GM19043 (cell line): ENCODE measurements around the gene RNF20.
"Not testable (repeated sequence)": the region's sequence is repeated elsewhere in the genome, so short reads cannot be mapped to it uniquely, and the experiment has no call there.

ENCODE experiments used
- ATAC-seq: cut with Tn5 transposase; IDR thresholded peaks from one replicate; pipeline ENCODE4 v1.9.1; 2021; ENCODE audit warnings: low read depth; ENCODE audit not compliant: unreplicated experiment

RNF20 gene, protein sequence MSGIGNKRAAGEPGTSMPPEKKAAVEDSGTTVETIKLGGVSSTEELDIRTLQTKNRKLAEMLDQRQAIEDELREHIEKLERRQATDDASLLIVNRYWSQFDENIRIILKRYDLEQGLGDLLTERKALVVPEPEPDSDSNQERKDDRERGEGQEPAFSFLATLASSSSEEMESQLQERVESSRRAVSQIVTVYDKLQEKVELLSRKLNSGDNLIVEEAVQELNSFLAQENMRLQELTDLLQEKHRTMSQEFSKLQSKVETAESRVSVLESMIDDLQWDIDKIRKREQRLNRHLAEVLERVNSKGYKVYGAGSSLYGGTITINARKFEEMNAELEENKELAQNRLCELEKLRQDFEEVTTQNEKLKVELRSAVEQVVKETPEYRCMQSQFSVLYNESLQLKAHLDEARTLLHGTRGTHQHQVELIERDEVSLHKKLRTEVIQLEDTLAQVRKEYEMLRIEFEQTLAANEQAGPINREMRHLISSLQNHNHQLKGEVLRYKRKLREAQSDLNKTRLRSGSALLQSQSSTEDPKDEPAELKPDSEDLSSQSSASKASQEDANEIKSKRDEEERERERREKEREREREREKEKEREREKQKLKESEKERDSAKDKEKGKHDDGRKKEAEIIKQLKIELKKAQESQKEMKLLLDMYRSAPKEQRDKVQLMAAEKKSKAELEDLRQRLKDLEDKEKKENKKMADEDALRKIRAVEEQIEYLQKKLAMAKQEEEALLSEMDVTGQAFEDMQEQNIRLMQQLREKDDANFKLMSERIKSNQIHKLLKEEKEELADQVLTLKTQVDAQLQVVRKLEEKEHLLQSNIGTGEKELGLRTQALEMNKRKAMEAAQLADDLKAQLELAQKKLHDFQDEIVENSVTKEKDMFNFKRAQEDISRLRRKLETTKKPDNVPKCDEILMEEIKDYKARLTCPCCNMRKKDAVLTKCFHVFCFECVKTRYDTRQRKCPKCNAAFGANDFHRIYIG

GRCh38 chr9:101533334-101534204, at the start of gene RNF20:
Gene RNF20, plus strand, starts transcription at chr9:101533853. Its CDS starts 1,571 bp downstream, at chr9:101535424.
- ATAC-seq = peak; percentile 94

GRCh38 chr9:101484046-101484445, 49.6 kb upstream of the RNF20 start:
- ATAC-seq = no peak

DNA sequence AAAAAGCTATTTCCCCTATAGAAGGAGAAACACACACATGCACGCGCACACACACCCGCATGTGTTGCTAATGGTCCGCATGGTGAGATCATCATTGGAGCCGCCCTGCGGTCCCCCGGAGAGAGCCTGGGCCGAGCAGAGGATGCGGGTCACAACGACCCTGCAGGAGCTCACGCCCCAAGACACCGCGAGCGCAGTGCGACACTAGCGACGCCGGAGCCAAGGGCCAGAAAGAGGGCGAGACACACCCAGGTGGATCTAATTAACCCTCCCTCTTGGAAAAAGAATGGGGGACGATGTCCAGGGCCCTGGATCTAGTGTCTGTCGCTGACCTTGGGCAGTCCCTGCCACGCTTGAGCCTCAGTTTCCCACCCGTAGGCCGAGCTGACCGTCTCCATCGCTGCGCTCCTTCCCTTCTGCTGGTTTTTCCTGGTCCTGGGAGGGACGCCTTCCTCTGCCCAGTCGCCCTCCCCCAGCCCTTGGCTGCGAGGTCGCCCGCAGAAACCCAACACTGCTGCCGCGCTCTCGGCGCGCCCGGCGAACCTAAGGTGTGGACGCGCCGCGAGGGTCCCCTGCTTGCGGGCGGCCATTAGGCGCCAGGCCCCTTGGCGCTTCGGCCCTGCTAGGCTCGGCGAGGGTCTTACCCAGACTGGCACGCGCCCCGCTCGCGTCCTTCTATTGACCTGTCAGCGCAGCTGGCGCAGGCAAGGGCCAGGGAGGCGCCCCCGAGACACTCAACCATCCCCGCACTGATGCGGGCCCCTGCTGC, 47.5 kb upstream of the RNF20 start:
- ATAC-seq = no peak

GRCh38 chr9:101486693-101487442, 46.8 kb upstream of the RNF20 start:
- no peak for ATAC-seq

GRCh38 chr9:101487443-101487840, 46.2 kb upstream of the RNF20 start:
- no peak for ATAC-seq

DNA sequence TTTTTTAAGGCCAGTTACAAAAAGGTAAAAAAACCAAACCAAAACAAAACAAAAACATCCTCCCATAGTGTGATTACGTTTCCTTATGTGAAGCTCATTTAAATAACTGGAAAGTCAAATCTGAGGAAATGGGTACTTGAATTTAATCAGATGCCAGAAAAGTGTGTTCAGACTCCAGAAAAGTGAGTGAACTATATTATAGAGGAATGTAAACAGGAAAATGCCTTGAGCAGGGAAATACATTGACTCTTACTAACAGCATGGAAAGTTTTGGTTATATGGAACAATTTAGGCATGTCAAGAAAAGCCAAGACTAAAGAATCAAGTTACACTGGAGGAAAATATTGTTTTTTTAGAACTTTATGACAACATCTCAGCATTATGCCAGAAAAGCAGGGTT, 37.8 kb upstream of the RNF20 start:
- ATAC-seq = no peak

DNA sequence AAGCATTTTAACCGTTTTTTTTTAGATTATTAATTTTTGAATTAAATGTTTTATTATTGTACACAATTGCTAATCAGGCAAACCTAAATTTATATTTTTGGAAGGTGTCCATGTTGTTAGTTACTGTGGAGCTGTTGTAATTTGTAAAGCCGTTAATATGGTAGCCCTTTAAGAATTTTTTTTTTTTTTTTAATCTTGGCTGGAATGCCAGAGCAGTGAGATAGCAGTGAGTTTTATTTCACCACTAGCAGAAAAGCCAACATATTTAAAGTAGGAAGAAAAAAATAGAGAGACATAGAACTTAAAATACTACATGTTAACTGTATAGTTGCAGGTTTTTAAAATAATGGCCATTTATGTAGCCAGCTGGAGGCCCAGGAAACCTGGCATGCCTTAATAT, 35.3 kb upstream of the RNF20 start:
- no peak for ATAC-seq

DNA sequence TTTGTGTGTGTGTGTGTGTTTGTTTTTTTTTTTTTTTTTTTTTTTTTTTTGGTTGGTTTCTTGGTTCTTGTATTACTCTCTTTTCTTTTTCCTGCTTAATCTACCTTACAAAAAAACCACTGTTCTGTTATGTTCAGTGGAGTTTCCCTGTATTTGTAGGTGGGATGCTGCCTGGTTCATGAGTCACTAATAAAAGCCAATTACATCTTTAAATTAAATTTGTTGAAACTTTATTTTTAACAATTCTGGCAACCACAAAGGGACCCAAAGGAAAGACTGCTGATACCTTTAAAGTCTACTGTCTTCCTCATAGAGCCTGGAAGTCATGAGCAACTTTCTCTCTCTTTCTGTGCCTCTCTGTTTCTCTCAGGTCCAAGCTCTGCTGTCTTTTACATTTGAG, 29.5 kb upstream of the RNF20 start:
- no peak for ATAC-seq

DNA sequence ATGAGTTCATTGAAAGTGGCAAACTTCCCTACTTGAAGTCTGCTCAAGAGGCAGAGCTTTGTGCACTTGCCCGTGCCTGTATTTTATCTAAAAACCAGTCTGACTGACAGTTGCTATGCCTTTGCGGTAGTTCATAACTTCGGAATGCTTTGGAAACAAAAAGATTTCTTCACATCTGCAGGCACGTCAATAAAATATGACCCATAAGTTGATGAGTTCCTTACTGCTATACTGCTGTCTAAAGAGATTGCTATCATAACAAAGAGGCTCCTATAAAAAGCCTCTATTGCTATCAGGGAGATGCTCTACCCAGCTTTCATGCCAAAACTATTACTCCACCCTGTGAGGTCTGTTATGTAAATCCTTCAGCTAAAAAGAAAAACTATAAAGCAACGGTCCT, 25.4 kb upstream of the RNF20 start:
- ATAC-seq = no peak

DNA sequence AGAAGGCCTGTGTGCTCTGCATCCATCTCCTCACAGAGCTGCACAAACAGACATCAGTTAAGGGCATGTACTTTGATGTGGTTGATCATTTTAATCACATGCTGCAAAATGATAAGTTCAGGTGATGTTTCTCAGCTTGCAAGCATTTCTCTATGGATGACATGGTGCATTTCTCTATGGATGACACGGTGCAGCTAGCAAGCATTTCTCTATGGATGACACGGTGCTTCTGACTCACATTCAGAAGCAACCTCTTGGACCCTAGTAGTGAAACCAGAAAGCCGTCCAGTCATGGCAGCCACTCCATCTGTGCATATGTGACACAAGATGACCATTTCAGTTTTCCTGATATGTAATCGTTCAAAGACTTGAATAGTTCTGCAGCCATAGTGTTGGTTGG, 24.1 kb upstream of the RNF20 start:
- no peak for ATAC-seq

DNA sequence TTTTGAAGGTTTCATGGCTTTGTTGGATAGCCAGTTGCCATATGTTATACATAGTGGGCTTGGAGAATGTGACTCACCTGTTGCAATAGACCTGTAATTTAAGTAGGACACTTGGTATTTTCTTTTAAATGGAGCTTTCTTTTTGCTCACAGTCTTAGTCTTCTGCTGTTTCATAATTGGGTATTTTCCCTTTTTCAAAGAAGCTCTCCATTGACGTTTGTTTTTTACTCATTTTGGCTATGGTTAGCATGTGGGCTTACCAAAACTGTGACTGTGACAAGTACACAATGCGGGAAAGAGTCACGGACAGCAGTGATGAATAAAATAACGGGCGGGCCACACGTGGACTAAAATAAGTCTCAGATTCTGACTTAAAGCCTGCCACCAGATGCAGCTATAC, 23.2 kb upstream of the RNF20 start:
- no peak for ATAC-seq

DNA sequence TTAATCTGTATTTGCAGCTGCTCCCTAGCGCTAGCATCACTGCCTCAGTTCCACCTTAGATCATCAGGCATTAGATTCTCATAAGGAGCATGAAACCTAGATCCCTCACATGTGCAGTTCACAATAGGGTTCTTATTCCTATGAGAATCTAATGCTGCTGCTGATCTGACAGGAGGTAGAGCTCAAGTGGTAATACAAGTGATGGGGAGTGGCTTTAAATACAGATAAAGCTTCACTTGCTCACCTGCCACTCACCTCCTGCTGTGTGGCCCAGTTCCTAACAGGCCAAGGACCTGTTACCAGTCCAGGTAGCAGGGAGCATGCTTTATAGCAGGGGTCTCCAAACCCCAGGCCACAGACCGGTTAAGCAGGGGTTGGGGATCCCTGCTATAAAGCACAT, 22.6 kb upstream of the RNF20 start:
- no peak for ATAC-seq

DNA sequence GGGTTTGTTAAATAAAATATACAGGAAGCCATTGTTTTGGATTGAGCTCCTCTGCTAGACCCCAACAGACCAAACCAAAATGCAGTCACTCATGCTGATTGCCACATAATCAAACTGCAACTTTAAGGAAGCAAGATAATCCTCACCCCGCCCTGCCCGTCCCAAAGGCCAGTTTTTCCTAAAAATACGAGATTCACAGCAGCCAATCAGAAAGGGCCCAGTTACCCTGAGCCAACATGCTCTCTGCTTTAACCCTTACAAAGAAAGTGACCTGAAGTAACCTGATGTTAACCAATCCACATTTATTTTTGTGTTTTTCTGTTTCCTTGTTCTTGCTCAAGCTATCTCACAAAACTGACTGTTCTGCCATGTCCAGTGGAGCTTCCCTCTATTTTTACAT, 21.5 kb upstream of the RNF20 start:
- no peak for ATAC-seq

DNA sequence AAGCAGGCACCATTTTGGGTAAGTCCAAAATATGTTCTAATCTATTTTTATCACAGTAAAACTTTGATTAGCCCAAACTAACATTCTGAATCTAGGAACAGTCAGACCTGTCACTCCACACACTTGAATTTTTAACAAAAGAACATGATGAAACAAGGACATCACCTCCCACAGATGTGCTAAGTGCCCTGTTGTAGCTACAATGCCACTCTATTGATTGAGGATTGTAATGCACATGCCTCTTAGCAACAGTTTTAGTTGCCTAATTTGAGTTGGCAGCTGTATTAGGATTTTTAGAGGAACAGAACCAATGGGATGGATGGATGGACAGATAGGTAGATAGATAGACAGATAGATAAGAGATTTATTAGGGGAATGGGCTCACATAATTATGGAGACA, 20.3 kb upstream of the RNF20 start:
- no peak for ATAC-seq

GRCh38 chr9:101514071-101514470, 19.6 kb upstream of the RNF20 start:
- no peak for ATAC-seq

DNA sequence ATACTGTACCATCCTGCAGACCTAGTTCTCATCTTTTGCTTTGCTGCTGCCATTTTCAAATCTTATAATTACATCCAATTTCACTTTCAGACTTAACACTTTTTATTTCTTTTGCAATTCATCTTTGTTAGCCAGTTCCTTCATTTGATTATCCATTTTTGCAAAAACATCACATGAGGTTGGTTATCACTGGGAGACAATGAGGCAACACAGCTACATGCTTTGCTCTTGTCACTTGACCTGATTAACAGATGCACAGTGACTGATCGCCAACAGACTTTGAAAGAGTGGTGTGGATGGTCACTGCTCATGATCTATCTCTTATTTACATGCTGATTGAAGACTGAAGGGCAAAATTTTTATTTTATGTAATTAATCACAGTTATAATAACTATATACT, 17.0 kb upstream of the RNF20 start:
- no peak for ATAC-seq

GRCh38 chr9:101518489-101518888, 15.2 kb upstream of the RNF20 start:
- ATAC-seq = not testable (repeated sequence)

DNA sequence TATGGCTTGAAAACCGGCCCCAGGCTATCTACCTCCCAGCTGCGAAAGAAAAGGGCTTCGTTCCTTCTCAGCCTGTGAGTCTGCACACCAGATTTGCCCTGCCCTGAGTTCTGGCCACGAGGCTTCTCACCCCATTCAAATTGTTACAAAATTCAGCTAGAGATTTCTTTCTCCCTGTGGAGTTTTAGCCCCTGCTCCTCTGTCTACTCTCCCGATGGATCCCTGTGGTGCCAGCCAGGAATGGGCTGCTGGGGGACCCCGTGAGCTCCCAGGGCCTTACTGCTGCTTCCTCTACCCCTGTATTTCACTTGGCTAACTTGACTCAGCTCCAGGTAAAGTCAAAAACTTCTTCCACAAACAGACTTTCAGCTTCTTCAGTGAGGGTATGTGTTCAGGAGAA, 9.3 kb upstream of the RNF20 start:
- no peak for ATAC-seq

- no peak for ATAC-seq
Measured at GRCh38 chr9:101527066-101527465, 6.6 kb upstream of the RNF20 start.
